Heart right ventricle (tissue), 16 donors: ENCODE data around the gene USP3. TPM values are rescaled to one million over a fixed set of nuclear protein-coding genes. Genes with fewer than 3 reads are reported as not detected.

Experiments used
- ATAC-seq, 8 donors: fragments of 200-7000 bp; cut with Tn5 transposase; one replicate each; pipeline ENCODE4 v1.9.1; 2020; ENCODE audit warnings: mild to moderate bottlenecking in 8 of 8, moderate library complexity in 8 of 8, moderate number of reproducible peaks in 1 of 8
- DNase-seq, 2 donors: peaks; one replicate each; pipeline ENCODE4 v3.0.0-alpha.2; 2020
- H3K27ac ChIP-seq, 10 donors: fragments of 200-600 bp; sonication (generic) in 2 of 10; one replicate each; pipeline versions ENCODE4 v1.5.0 to v1.8.0; 2020 to 2022; ENCODE audit warnings: mild to moderate bottlenecking in 3 of 10
- H3K27me3 ChIP-seq, 7 donors: fragments of 200-600 bp; one replicate each; pipeline ENCODE4 v1.8.0; 2021 to 2022; ENCODE audit warnings: mild to moderate bottlenecking in 2 of 7
- H3K36me3 ChIP-seq, 9 donors: fragments of 200-600 bp; sonication (generic) in 1 of 9; one replicate each; pipeline versions ENCODE4 v1.5.0 to v1.8.0; 2020 to 2022; ENCODE audit warnings: mild to moderate bottlenecking in 2 of 9
- H3K4me1 ChIP-seq, 9 donors: fragments of 200-600 bp; sonication (generic) in 1 of 9; one replicate each; pipeline versions ENCODE4 v1.5.0 to v1.8.0; 2020 to 2022; ENCODE audit warnings: mild to moderate bottlenecking in 4 of 9
- H3K4me3 ChIP-seq, 10 donors: fragments of 200-600 bp; sonication (generic) in 2 of 10; one replicate each; pipeline versions ENCODE4 v1.5.0 to v1.8.0; 2020 to 2022; ENCODE audit warnings: mild to moderate bottlenecking in 7 of 10, moderate library complexity in 2 of 10
- H3K9me3 ChIP-seq, 11 donors: fragments of 200-600 bp in 10 of 11; sonication (generic) in 2 of 11; one replicate each; pipeline versions ENCODE4 v1.5.0 to v1.8.0; 2013 to 2022; ENCODE audit warnings: mild to moderate bottlenecking in 2 of 11, control low read depth in 1 of 11, moderate library complexity in 1 of 11
- WGBS, 2 donors: extraction: QIAGEN DNeasy Blood & Tissue Kit; methylation state at CpG; one replicate each; pipeline ENCODE4 v1.1.7; 2013; ENCODE audit warnings: inconsistent platforms in 1 of 2; 5-methylcytosine and 5-hydroxymethylcytosine counted together
- intact Hi-C, 10 donors: fragments of 100-400 bp; cut with DNase I; formaldehyde crosslinking; loops; one replicate each; pipeline versions ENCODE4 v1.11.1 to v1.14.2; 2022
- polyA plus RNA-seq, 2 donors: library from polyadenylated mRNA; stranded (reverse); fragments of 200-250 nt; gene quantifications; one replicate each; pipeline ENCODE4 v1.2.3, GENCODE V29; 2013
- total RNA-seq, 10 donors: library from RNA; stranded (reverse); fragmentation: NEBNext Ultra II Directional in 3 of 10; extraction: Animal tissue kit (Norgen Biotek cat#: 25700) in 3 of 10; gene quantifications; one replicate each; pipeline versions ENCODE4 v1.2.1 to v1.2.4, GENCODE V29; 2021 to 2023
- TF ChIP-seq, protein P1 (sequence below), 9 donors: fragments of 200-600 bp; sonication (generic) in 2 of 9; IDR thresholded peaks; one replicate each; pipeline versions ENCODE4 v1.5.0 to v1.8.0; 2021 to 2022; ENCODE audit warnings: antibody characterized with exemption in 9 of 9, mild to moderate bottlenecking in 5 of 9, moderate library complexity in 1 of 9
- donor health status: Arrhythmogenic right ventricular cardiomyopathy.
- donor health status: ischemic (EF 13 %, LVEDD 7.1; RV severe dilation, severe dysfunction).
- donor health status: healthy with polysubstance abuse.
- donor health status: DM: no; HTN: yes; CAD: no.
- donor health status: DM: no; HTN: no; CAD: no.
- donor health status: ischemic (EF 25% LVEDD 6.9; RV normal size, moderate dysfunction).
- donor health status: ischemic (EF 25% LVEDD 5.7; RV mildly dilated, moderate dysfunction).
- donor health status: healthy.
- donor health status: DM: yes; HTN: yes; CAD: no.
- donor health status: Ischemic cardiomyopathy.
- donor health status: ischemic (EF 35%, LVEDD 5.7; RV mildly dilated, moderate dysfunction).
- donor health status: nonischemic (EF 11% LVEDD 7.7; RV severe dilation, severe dysfunction).
- donor health status: DM: yes; HTN: yes; CAD: no.
- donor health status: PGD.
- donor health status: ischemic (EF 29% LVEDD 5.4; RV normal size, mild dysfunction).
- donor health status: nonischemic (EF 23%, LVEDD 6.1; RV moderate dilation, normal function).

Gene USP3
- total and polyA plus RNA-seq, 12 donors, result 8.4 to 23.7 (median 16.6) TPM

DNA sequence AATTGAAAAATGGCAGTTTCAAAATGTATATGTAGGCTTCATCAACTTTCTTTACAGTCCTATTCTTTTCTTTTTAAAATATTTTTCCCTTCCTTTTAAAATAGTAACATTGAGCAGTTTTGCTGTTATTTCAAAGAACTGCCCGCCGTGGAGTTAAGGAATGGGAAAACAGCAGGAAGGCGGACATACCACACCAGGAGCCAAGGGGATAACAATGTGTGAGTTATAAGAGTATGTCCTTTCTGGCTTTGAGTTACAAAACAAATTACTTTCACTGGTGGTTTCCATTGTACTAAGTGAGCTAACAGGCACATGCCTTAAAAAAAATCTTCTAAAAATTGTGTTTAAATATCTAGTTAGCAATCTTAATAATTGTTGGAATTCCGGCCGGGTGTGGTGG lies 55.4 kb downstream of the USP3 start:
- no peaks in the 10 kb centered on the region for H3K27me3 ChIP-seq
- DNase-seq, result no peak
- peaks cover 0 to 9% (median 0%) of the 10 kb centered on the region in 9 donors for H3K4me1 ChIP-seq
- intact Hi-C loops, result loop anchor here in 3 of 10 donors (5.0 to 10.0 kb wide), 3 partner anchors 52 to 57 kb away; partner anchors contain the start of gene USP3 (in 2 of the 3)
- H3K9me3 ChIP-seq, result no peaks in the 10 kb centered on the region
- TF ChIP-seq, protein P1, sequence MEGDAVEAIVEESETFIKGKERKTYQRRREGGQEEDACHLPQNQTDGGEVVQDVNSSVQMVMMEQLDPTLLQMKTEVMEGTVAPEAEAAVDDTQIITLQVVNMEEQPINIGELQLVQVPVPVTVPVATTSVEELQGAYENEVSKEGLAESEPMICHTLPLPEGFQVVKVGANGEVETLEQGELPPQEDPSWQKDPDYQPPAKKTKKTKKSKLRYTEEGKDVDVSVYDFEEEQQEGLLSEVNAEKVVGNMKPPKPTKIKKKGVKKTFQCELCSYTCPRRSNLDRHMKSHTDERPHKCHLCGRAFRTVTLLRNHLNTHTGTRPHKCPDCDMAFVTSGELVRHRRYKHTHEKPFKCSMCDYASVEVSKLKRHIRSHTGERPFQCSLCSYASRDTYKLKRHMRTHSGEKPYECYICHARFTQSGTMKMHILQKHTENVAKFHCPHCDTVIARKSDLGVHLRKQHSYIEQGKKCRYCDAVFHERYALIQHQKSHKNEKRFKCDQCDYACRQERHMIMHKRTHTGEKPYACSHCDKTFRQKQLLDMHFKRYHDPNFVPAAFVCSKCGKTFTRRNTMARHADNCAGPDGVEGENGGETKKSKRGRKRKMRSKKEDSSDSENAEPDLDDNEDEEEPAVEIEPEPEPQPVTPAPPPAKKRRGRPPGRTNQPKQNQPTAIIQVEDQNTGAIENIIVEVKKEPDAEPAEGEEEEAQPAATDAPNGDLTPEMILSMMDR (IDR thresholded peaks at IDR 0.05), result no peak
- H3K36me3 ChIP-seq, result peaks cover 0 to 100% (median 21%) of the 10 kb centered on the region in 9 donors
- 96 to 97% methylated on average over 5 of the region's 5 CpGs for WGBS, 2 donors
- no peak overlapping the region for H3K27ac ChIP-seq
- no peak for ATAC-seq
- no peak overlapping the region for H3K4me3 ChIP-seq

DNA sequence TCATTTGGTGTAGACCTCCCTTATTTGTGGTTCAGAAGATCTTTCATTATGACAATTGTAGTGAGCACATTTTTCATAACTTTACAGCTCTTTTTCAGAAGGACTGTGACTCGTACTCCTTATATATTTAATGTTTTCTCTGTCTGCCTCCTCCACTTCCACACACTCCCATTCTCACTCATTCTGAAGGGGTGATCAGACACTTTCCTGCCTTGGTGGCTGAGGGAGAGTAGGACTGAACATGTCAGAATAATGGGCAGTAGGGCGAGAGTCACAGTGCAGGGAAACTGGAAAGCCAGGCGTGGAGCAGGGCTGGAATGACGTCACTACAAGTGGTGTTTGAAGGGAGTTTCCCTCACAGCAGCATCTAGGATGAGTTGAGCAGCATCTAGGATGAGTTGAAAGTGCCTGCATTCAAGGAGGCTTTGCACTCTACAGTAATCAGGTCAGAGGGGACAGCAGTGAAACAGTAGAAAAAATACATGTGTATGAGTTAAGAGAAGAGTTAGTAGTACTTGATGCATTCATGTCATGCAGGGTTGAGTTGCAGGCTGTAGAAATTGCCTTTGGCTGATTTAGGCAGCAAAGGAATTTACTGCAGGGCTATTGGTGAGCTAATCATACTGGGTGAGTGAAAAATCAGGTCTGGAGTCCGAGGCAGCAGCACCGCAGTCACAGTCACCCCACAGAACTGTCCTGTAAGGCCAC lies 56.5 kb downstream of the USP3 start:
- intact Hi-C loops, result no loop called here
- no peak for DNase-seq
- H3K36me3 ChIP-seq, result peaks cover 0 to 100% (median 20%) of the 10 kb centered on the region in 9 donors
- H3K9me3 ChIP-seq, result no peaks in the 10 kb centered on the region
- peaks cover 0 to 8% (median 0%) of the 10 kb centered on the region in 9 donors for H3K4me1 ChIP-seq
- ATAC-seq, result no peak
- no peaks in the 10 kb centered on the region for H3K27me3 ChIP-seq
- no peak overlapping the region for H3K27ac ChIP-seq
- 95% methylated on average over 6 of the region's 6 CpGs for WGBS, 2 donors
- no peak overlapping the region for H3K4me3 ChIP-seq
- TF ChIP-seq, protein P1 (IDR thresholded peaks at IDR 0.05), result no peak

DNA sequence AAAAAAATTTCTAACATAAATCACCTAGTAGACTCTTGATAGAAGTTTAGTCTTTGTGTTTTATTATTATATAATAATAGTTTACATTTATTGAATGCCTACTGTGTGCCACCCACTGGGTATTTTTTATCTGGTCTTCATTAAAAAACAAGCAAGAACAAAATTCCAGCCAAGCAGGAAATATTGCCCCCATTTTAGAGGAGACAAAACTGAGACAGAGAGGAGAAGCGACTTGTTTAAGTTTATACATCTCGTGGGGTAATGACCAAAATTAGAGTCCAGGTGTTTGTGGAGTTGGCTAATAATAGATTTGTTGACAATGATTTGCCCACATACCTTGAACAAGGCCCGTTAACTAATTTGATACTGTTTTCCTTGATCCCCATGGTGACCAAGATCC lies 59.7 kb downstream of the USP3 start:
- ATAC-seq (no peak), DNase-seq (no peak)
- TF ChIP-seq, protein P1 (IDR thresholded peaks at IDR 0.05), result no peak
- H3K4me1 ChIP-seq, result no peaks in the 10 kb centered on the region
- H3K27ac ChIP-seq, result no peak overlapping the region
- intact Hi-C loops, result no loop called here
- H3K27me3 ChIP-seq, result no peaks in the 10 kb centered on the region
- H3K4me3 ChIP-seq, result no peak overlapping the region
- peaks cover 0 to 100% (median 17%) of the 10 kb centered on the region in 9 donors for H3K36me3 ChIP-seq
- H3K9me3 ChIP-seq, result no peaks in the 10 kb centered on the region
- WGBS, 2 donors, result 32 to 53% methylated on average over 3 of the region's 3 CpGs

DNA sequence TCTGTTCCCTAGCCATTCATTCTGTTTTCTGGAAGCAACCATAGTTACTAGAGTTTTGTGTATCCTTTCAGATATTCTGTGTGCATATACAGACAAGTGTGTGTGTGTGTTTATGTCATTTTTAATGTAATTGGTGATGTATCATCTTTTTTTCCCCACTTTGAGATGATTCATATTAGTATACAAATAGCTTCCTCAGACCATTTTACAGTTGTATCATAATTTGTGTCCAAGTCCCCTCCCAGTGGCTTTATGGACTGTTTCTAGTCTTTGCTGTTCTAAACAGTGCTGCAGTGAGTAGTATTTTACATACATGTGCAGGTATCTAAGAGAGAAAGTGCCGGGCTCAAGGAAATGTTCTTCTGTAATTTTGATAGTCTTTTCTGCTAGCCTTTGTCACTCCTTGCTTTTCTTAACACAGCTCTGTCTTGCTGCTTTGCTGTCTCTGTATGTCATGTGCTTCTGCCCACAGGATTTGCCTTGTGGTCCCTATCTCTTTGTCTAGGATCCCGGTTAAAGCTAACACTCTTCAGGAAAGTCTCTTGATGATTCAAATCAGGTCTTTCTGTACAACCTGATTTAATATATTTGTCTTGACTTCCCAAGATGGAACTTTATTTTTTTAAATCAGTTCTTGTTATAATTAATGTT lies 61.3 kb downstream of the USP3 start:
- Histone ChIP-seq H3K27me3 (no peaks in the 10 kb centered on the region), H3K4me3 (no peak overlapping the region), H3K36me3 (peaks cover 0 to 100% (median 28%) of the 10 kb centered on the region in 9 donors), H3K4me1 (no peaks in the 10 kb centered on the region), H3K27ac (no peak overlapping the region), H3K9me3 (no peaks in the 10 kb centered on the region)
- DNase-seq (no peak), ATAC-seq (no peak)
- WGBS, 2 donors, result 82 to 86% methylated on average over 2 of the region's 2 CpGs
- TF ChIP-seq, protein P1 (IDR thresholded peaks at IDR 0.05), result no peak
- intact Hi-C loops, result no loop called here
